Loucy (cell line): ENCODE measurements around the gene FRA10AC1.

Source experiments
- H2AFZ ChIP-seq: fragments of 200-600 bp; sonication (generic); 2 replicates; pipeline ENCODE4 v1.6.0; 2016; ENCODE audit warnings: antibody characterized with exemption, mild to moderate bottlenecking, low read length, moderate library complexity
- H3F3A ChIP-seq: fragments of 200-600 bp; 2 replicates; pipeline ENCODE4 v1.6.0; 2016; ENCODE audit warnings: antibody characterized with exemption, low read depth, mild to moderate bottlenecking
- H3K27me3 ChIP-seq: fragments of 200-600 bp; sonication (generic); 2 replicates; pipeline ENCODE4 v1.6.1; 2014; ENCODE audit warnings: low read length, mild to moderate bottlenecking; ENCODE audit not compliant: insufficient read depth, poor library complexity, severe bottlenecking
- H3K36me3 ChIP-seq: fragments of 200-600 bp; sonication (generic); 2 replicates; pipeline ENCODE4 v1.6.1; 2016; ENCODE audit warnings: low read length; ENCODE audit not compliant: insufficient read depth
- H3K4me1 ChIP-seq: fragments of 200-600 bp; sonication (generic); 2 replicates; pipeline ENCODE4 v1.5.1; 2014; ENCODE audit warnings: low read length, mild to moderate bottlenecking; ENCODE audit not compliant: insufficient read depth, poor library complexity, severe bottlenecking
- H3K4me2 ChIP-seq: fragments of 200-600 bp; sonication (generic); 2 replicates; pipeline ENCODE4 v1.6.0; 2014; ENCODE audit warnings: antibody characterized with exemption, low read length, low read depth, mild to moderate bottlenecking; ENCODE audit not compliant: poor library complexity, severe bottlenecking
- H3K4me3 ChIP-seq: fragments of 200-600 bp; sonication (generic); 2 replicates; pipeline ENCODE4 v1.5.1; 2014; ENCODE audit warnings: low read length, mild to moderate bottlenecking, mixed read lengths; ENCODE audit not compliant: poor library complexity, severe bottlenecking
- H3K79me2 ChIP-seq: fragments of 200-600 bp; sonication (generic); 2 replicates; pipeline ENCODE4 v1.6.1; 2014; ENCODE audit warnings: low read length; ENCODE audit not compliant: insufficient read depth
- H3K9ac ChIP-seq: fragments of 200-600 bp; sonication (generic); 2 replicates; pipeline ENCODE4 v1.6.0; 2014; ENCODE audit warnings: mild to moderate bottlenecking, low read depth, low read length, moderate library complexity; ENCODE audit not compliant: poor library complexity, severe bottlenecking
- H3K9me2 ChIP-seq: fragments of 200-600 bp; sonication (generic); replicated peaks from 2 replicates; pipeline ENCODE4 v1.6.1; 2016; ENCODE audit warnings: low read depth, low read length, mixed read lengths
- H3K9me3 ChIP-seq: fragments of 200-600 bp; sonication (generic); 2 replicates; pipeline ENCODE4 v1.6.1; 2014; ENCODE audit warnings: mild to moderate bottlenecking, antibody characterized with exemption, low read length, low read depth; ENCODE audit not compliant: insufficient read depth
- H4K20me1 ChIP-seq: fragments of 200-600 bp; sonication (generic); 2 replicates; pipeline ENCODE4 v1.6.0; 2014; ENCODE audit warnings: antibody characterized with exemption, low read length, mild to moderate bottlenecking; ENCODE audit not compliant: insufficient read depth, poor library complexity, severe bottlenecking
- CTCF ChIP-seq: fragments of 200-600 bp; sonication (generic); conservative IDR thresholded peaks from 2 replicates; pipeline ENCODE4 v1.5.1; 2014; ENCODE audit warnings: mild to moderate bottlenecking, antibody characterized with exemption, low read length
- EZH2phosphoT487 ChIP-seq: fragments of 200-600 bp; IDR thresholded peaks from 2 replicates; pipeline ENCODE4 v1.6.1; 2018; ENCODE audit warnings: antibody characterized with exemption, mild to moderate bottlenecking, moderate library complexity, borderline replicate concordance

Gene FRA10AC1

GRCh38 chr10:93712593-93712992 lies 10.2 kb upstream of the FRA10AC1 start:
- H3K9ac ChIP-seq: no peak overlapping the region
- no peaks in the 10 kb centered on the region for H3K36me3 ChIP-seq
- H3K79me2 ChIP-seq: no peaks in the 10 kb centered on the region
- H3K27me3 ChIP-seq: peaks cover 5% of the 10 kb centered on the region
- TF ChIP-seq CTCF (no peak), EZH2phosphoT487 (no peak)
- no peaks in the 10 kb centered on the region for H3F3A ChIP-seq
- no peaks in the 10 kb centered on the region for H3K9me2 ChIP-seq
- H2AFZ ChIP-seq: no peak overlapping the region
- H3K4me3 ChIP-seq: no peak overlapping the region
- no peaks in the 10 kb centered on the region for H3K9me3 ChIP-seq
- H3K4me1 ChIP-seq: no peaks in the 10 kb centered on the region
- H3K4me2 ChIP-seq: no peak overlapping the region
- H4K20me1 ChIP-seq: no peaks in the 10 kb centered on the region

GRCh38 chr10:93711891-93712290 lies 9.5 kb upstream of the FRA10AC1 start:
- Histone ChIP-seq H3K36me3 (no peaks in the 10 kb centered on the region), H3K9me2 (no peaks in the 10 kb centered on the region), H4K20me1 (no peaks in the 10 kb centered on the region), H3K4me3 (no peak overlapping the region), H3F3A (no peaks in the 10 kb centered on the region), H3K4me2 (no peak overlapping the region), H3K9me3 (no peaks in the 10 kb centered on the region), H3K27me3 (peaks cover 5% of the 10 kb centered on the region), H2AFZ (no peak overlapping the region), H3K9ac (no peak overlapping the region), H3K79me2 (no peaks in the 10 kb centered on the region), H3K4me1 (no peaks in the 10 kb centered on the region)
- TF ChIP-seq EZH2phosphoT487 (no peak), CTCF (no peak)

GRCh38 chr10:93710333-93710909 lies 8.0 kb upstream of the FRA10AC1 start:
- no peak overlapping the region for H3K9ac ChIP-seq
- H3K4me1 ChIP-seq: no peaks in the 10 kb centered on the region
- TF ChIP-seq EZH2phosphoT487: no peak
- TF ChIP-seq CTCF: no peak
- no peaks in the 10 kb centered on the region for H4K20me1 ChIP-seq
- H2AFZ ChIP-seq: no peak overlapping the region
- H3K79me2 ChIP-seq: no peaks in the 10 kb centered on the region
- H3K27me3 ChIP-seq: peaks cover 5% of the 10 kb centered on the region
- H3K4me2 ChIP-seq: no peak overlapping the region
- no peaks in the 10 kb centered on the region for H3K36me3 ChIP-seq
- H3K9me2 ChIP-seq: no peaks in the 10 kb centered on the region
- H3F3A ChIP-seq: no peaks in the 10 kb centered on the region
- no peak overlapping the region for H3K4me3 ChIP-seq
- no peaks in the 10 kb centered on the region for H3K9me3 ChIP-seq
